HEK293 (cell line): ENCODE results near the gene CBY2.

Source experiments
- KLF16 ChIP-seq: fragments of 450-650 bp; formaldehyde crosslinking; IDR thresholded peaks from 2 replicates; pipeline ENCODE4 v1.5.1; 2017; ENCODE audit warnings: missing biosample characterization, missing genetic modification characterization
- KLF9 ChIP-seq: fragments of 450-650 bp; formaldehyde crosslinking; IDR thresholded peaks from 2 replicates; pipeline ENCODE4 v1.5.1; 2016; ENCODE audit warnings: missing biosample characterization, missing genetic modification characterization, low read depth
- REST ChIP-seq: fragments of 450-650 bp; formaldehyde crosslinking; IDR thresholded peaks from 2 replicates; pipeline ENCODE4 v1.5.1; 2016; ENCODE audit warnings: missing biosample characterization, missing genetic modification characterization
- ZFP37 ChIP-seq: fragments of 450-650 bp; formaldehyde crosslinking; IDR thresholded peaks from 2 replicates; pipeline ENCODE4 v1.5.1; 2016; ENCODE audit warnings: missing biosample characterization, missing genetic modification characterization
- ZNF121 ChIP-seq: fragments of 450-650 bp; formaldehyde crosslinking; IDR thresholded peaks from 2 replicates; pipeline ENCODE4 v1.5.1; 2016; ENCODE audit warnings: missing biosample characterization, missing genetic modification characterization
- ZNF211 ChIP-seq: fragments of 450-650 bp; formaldehyde crosslinking; IDR thresholded peaks from 2 replicates; pipeline ENCODE4 v1.5.1; 2016; ENCODE audit warnings: low read depth, missing biosample characterization, missing genetic modification characterization
- ZNF302 ChIP-seq: fragments of 450-650 bp; formaldehyde crosslinking; IDR thresholded peaks from 2 replicates; pipeline ENCODE4 v1.5.1; 2016; ENCODE audit warnings: missing biosample characterization, missing genetic modification characterization, low read depth
- ZNF362 ChIP-seq: fragments of 450-650 bp; formaldehyde crosslinking; IDR thresholded peaks from 2 replicates; pipeline ENCODE4 v1.5.1; 2016; ENCODE audit warnings: missing biosample characterization, missing genetic modification characterization
- ZNF548 ChIP-seq: fragments of 450-650 bp; formaldehyde crosslinking; IDR thresholded peaks from 2 replicates; pipeline ENCODE4 v1.5.1; 2016; ENCODE audit warnings: missing biosample characterization, missing genetic modification characterization
- ZNF776 ChIP-seq: fragments of 450-650 bp; formaldehyde crosslinking; IDR thresholded peaks from 2 replicates; pipeline ENCODE4 v1.5.0; 2017; ENCODE audit warnings: missing biosample characterization, missing genetic modification characterization, borderline replicate concordance
- ZSCAN23 ChIP-seq: fragments of 450-650 bp; formaldehyde crosslinking; IDR thresholded peaks from 2 replicates; pipeline ENCODE4 v1.5.1; 2016; ENCODE audit warnings: missing biosample characterization, missing genetic modification characterization
- TF ChIP-seq, protein P1 (sequence below): fragments of 450-650 bp; formaldehyde crosslinking; IDR thresholded peaks from 2 replicates; pipeline ENCODE4 v1.5.1; 2016; ENCODE audit warnings: missing biosample characterization, missing genetic modification characterization
- TF ChIP-seq, protein P2 (sequence below): fragments of 450-650 bp; formaldehyde crosslinking; IDR thresholded peaks from 2 replicates; pipeline ENCODE4 v1.5.1; 2016; ENCODE audit warnings: missing biosample characterization, missing genetic modification characterization

DNA sequence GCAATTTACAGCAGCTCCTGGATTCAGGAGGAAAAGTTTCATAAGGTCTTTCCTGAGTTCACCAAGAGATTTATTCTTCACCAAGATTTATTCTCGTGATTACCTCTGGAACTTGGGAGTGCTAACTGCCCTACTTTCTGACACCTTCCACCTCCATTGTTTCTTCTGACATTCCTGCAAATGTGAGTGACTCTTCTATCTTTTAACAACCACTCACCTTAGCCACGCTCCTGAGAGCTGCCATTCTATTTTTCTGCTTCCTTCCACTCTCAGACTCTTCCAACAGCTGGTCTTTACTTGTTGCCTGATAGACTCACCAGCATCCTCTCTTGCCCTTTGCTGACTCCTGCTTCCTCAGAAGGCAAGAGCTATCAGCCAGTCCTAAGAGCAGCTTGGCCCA is 11.5 kb upstream of the CBY2 start:
- no peak for TF ChIP-seq ZSCAN23
- TF ChIP-seq ZNF776 (tag by site-specific recombination) = no peak
- no peak for TF ChIP-seq ZNF302 (tag by site-specific recombination)
- TF ChIP-seq, protein P1, sequence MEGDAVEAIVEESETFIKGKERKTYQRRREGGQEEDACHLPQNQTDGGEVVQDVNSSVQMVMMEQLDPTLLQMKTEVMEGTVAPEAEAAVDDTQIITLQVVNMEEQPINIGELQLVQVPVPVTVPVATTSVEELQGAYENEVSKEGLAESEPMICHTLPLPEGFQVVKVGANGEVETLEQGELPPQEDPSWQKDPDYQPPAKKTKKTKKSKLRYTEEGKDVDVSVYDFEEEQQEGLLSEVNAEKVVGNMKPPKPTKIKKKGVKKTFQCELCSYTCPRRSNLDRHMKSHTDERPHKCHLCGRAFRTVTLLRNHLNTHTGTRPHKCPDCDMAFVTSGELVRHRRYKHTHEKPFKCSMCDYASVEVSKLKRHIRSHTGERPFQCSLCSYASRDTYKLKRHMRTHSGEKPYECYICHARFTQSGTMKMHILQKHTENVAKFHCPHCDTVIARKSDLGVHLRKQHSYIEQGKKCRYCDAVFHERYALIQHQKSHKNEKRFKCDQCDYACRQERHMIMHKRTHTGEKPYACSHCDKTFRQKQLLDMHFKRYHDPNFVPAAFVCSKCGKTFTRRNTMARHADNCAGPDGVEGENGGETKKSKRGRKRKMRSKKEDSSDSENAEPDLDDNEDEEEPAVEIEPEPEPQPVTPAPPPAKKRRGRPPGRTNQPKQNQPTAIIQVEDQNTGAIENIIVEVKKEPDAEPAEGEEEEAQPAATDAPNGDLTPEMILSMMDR (tag by site-specific recombination) = no peak
- no peak for TF ChIP-seq REST
- TF ChIP-seq KLF9 (tag by site-specific recombination) = no peak
- TF ChIP-seq ZNF121 (tag by site-specific recombination) = no peak
- TF ChIP-seq, protein P2, sequence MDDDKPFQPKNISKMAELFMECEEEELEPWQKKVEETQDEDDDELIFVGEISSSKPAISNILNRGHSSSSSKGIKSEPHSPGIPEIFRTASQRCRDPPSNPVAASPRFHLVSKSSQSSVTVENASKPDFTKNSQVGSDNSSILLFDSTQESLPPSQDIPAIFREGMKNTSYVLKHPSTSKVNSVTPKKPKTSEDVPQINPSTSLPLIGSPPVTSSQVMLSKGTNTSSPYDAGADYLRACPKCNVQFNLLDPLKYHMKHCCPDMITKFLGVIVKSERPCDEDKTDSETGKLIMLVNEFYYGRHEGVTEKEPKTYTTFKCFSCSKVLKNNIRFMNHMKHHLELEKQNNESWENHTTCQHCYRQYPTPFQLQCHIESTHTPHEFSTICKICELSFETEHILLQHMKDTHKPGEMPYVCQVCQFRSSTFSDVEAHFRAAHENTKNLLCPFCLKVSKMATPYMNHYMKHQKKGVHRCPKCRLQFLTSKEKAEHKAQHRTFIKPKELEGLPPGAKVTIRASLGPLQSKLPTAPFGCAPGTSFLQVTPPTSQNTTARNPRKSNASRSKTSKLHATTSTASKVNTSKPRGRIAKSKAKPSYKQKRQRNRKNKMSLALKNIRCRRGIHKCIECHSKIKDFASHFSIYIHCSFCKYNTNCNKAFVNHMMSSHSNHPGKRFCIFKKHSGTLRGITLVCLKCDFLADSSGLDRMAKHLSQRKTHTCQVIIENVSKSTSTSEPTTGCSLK (tag by site-specific recombination) = no peak
- TF ChIP-seq ZNF548 (tag by site-specific recombination) = no peak
- no peak for TF ChIP-seq ZNF362 (tag by site-specific recombination)
- TF ChIP-seq ZNF211 = no peak
- TF ChIP-seq ZFP37 (tag by site-specific recombination) = no peak
- no peak for TF ChIP-seq KLF16 (tag by site-specific recombination)
